Activated CD4-positive, alpha-beta T cell treated with anti-CD3 and anti-CD28 coated beads for 4 hours (primary cell): ENCODE measurements around the gene MRPS31.
A peak's percentile ranks its signal among the peaks of the same experiment; 100 is the strongest.
"Not testable (repeated sequence)": the region's sequence is repeated elsewhere in the genome, so short reads cannot be mapped to it uniquely, and the experiment has no call there.

Experiments used
- DNase-seq, 2 donors: peaks; one replicate each; pipeline ENCODE4 v3.0.0-alpha.2; 2020

Gene MRPS31

GRCh38 chr13:40789275-40790153 lies 18.5 kb upstream of the MRPS31 start, which contains the start of gene SLC25A15:
TSS of gene SLC25A15 (plus strand) at chr13:40789611. CDS start at chr13:40793227, 3,616 bp downstream.
- peak; percentile 62 to 75 for DNase-seq

GRCh38 chr13:40788540-40789274 lies 17.7 kb upstream of the MRPS31 start:
- DNase-seq, result not testable (repeated sequence)

- DNase-seq, result no peak
These were observed 16.1 kb upstream of the MRPS31 start for GRCh38 chr13:40787062-40787461.

GRCh38 chr13:40786568-40786996 lies 15.6 kb upstream of the MRPS31 start:
- no peak for DNase-seq

GRCh38 chr13:40784540-40784939 lies 13.6 kb upstream of the MRPS31 start:
- DNase-seq, result no peak

GRCh38 chr13:40782971-40783370 lies 12.0 kb upstream of the MRPS31 start:
- DNase-seq, result not testable (repeated sequence)

GRCh38 chr13:40781717-40782116 lies 10.7 kb upstream of the MRPS31 start:
- DNase-seq, result no peak

- DNase-seq, result no peak
These were observed 9.9 kb upstream of the MRPS31 start for GRCh38 chr13:40780822-40781401.

- no peak for DNase-seq
These were observed 8.9 kb upstream of the MRPS31 start for GRCh38 chr13:40779796-40780285.

GRCh38 chr13:40779049-40779448 lies 8.1 kb upstream of the MRPS31 start:
- DNase-seq, result no peak

GRCh38 chr13:40777809-40778175 lies 6.8 kb upstream of the MRPS31 start:
- DNase-seq, result no peak

GRCh38 chr13:40777166-40777808 lies 6.3 kb upstream of the MRPS31 start:
- peak; percentile 41 to 44 for DNase-seq

- DNase-seq, result peak; percentile 69
These were observed 5.7 kb upstream of the MRPS31 start for GRCh38 chr13:40776681-40777165.

- DNase-seq, result peak in 1 of 2 donors; percentile 24
These were observed 5.2 kb upstream of the MRPS31 start for GRCh38 chr13:40776232-40776631.

GRCh38 chr13:40774672-40775071 lies 3.7 kb upstream of the MRPS31 start:
- DNase-seq, result no peak

- DNase-seq, result no peak
These were observed 1.9 kb upstream of the MRPS31 start for GRCh38 chr13:40772765-40773473.

GRCh38 chr13:40770609-40770933 lies 419 bp downstream of the MRPS31 start:
- DNase-seq, result no peak

- no peak for DNase-seq
These were observed 1.0 kb downstream of the MRPS31 start for GRCh38 chr13:40769970-40770369.

GRCh38 chr13:40765602-40766001 lies 5.4 kb downstream of the MRPS31 start:
- no peak for DNase-seq

- DNase-seq, result peak in 1 of 2 donors; percentile 15
These were observed 6.2 kb downstream of the MRPS31 start for GRCh38 chr13:40764587-40765403.

GRCh38 chr13:40762849-40763248 lies 8.1 kb downstream of the MRPS31 start:
- DNase-seq, result no peak
